SIG-M5 (cell line): Measurements from ENCODE around the gene LRRC8A.
"Not testable (repeated sequence)": the region's sequence is repeated elsewhere in the genome, so short reads cannot be mapped to it uniquely, and the experiment has no call there.

Experiments used
- DNase-seq: peaks from one replicate; lab custom pipeline; 2025; lab: John Stamatoyannopoulos, UW

LRRC8A gene

GRCh38 chr9:128881884-128882676, at the start of gene LRRC8A, which contains the start of gene KYAT1:
Gene LRRC8A, plus strand, starts transcription at chr9:128882133. Its CDS starts 25,032 bp downstream, at chr9:128907165.
Gene KYAT1, minus strand, starts transcription at chr9:128881950. Its CDS starts 36,545 bp downstream, at chr9:128845405.
- DNase-seq, result peak; percentile 55

- DNase-seq, result no peak
These were observed 48.2 kb upstream of the LRRC8A start for GRCh38 chr9:128833696-128834095.

GRCh38 chr9:128835246-128836210, 46.4 kb upstream of the LRRC8A start:
- no peak for DNase-seq

GRCh38 chr9:128836509-128837145, 45.3 kb upstream of the LRRC8A start:
- DNase-seq, result no peak

- no peak for DNase-seq
These were observed 43.6 kb upstream of the LRRC8A start for GRCh38 chr9:128838338-128838737.

GRCh38 chr9:128840524-128840923, 41.4 kb upstream of the LRRC8A start:
- no peak for DNase-seq

GRCh38 chr9:128841694-128842492, 40.0 kb upstream of the LRRC8A start:
- no peak for DNase-seq

GRCh38 chr9:128843171-128843570, 38.8 kb upstream of the LRRC8A start:
- not testable (repeated sequence) for DNase-seq

GRCh38 chr9:128845186-128845931, 36.6 kb upstream of the LRRC8A start:
- DNase-seq, result no peak

- no peak for DNase-seq
These were observed 35.3 kb upstream of the LRRC8A start for GRCh38 chr9:128846680-128847030.

GRCh38 chr9:128847803-128848202, 34.1 kb upstream of the LRRC8A start:
- DNase-seq, result no peak

GRCh38 chr9:128851024-128851423, 30.9 kb upstream of the LRRC8A start:
- not testable (repeated sequence) for DNase-seq

- not testable (repeated sequence) for DNase-seq
These were observed 29.9 kb upstream of the LRRC8A start for GRCh38 chr9:128851779-128852600.

- DNase-seq, result not testable (repeated sequence)
These were observed 29.3 kb upstream of the LRRC8A start for GRCh38 chr9:128852646-128853045.

GRCh38 chr9:128854454-128854853, 27.5 kb upstream of the LRRC8A start:
- not testable (repeated sequence) for DNase-seq

GRCh38 chr9:128858476-128858875, 23.5 kb upstream of the LRRC8A start:
- not testable (repeated sequence) for DNase-seq

- no peak for DNase-seq
These were observed 21.0 kb upstream of the LRRC8A start for GRCh38 chr9:128860937-128861336.

- no peak for DNase-seq
These were observed 20.4 kb upstream of the LRRC8A start for GRCh38 chr9:128861501-128861900.

GRCh38 chr9:128862401-128862851, 19.5 kb upstream of the LRRC8A start:
- no peak for DNase-seq

- DNase-seq, result no peak
These were observed 18.3 kb upstream of the LRRC8A start for GRCh38 chr9:128863647-128864046.
